Left cardiac atrium (tissue), 4 donors: ENCODE results near the gene HOXB3. TPM values are rescaled to one million over a fixed set of nuclear protein-coding genes. Genes with fewer than 3 reads are reported as not detected.

ENCODE experiments used
- ATAC-seq, 2 donors: fragments of 200-7000 bp; cut with Tn5 transposase; one replicate each; pipeline ENCODE4 v1.9.1; 2020; ENCODE audit warnings: mild to moderate bottlenecking in 2 of 2, moderate library complexity in 2 of 2
- DNase-seq: peaks from one replicate; pipeline ENCODE4 v3.0.0-alpha.2; 2020
- intact Hi-C, 2 donors: fragments of 100-400 bp; cut with DNase I; formaldehyde crosslinking; loops; one replicate each; pipeline versions ENCODE4 v1.14.1 to v1.15.1; 2022 to 2023
- total RNA-seq, 2 donors: library from RNA; stranded (reverse); fragmentation: NEBNext Ultra II Directional; extraction: Animal tissue kit (Norgen Biotek cat#: 25700); gene quantifications; one replicate each; pipeline ENCODE4 v1.2.1, GENCODE V29; 2021
- donor health status: DM: no; HTN: yes; CAD: no.
- donor health status: DM: no; HTN: yes; CAD: no; lungs with severe emphysema.
- donor health status: DM: yes; HTN: yes; CAD: no.
- donor health status: Dilated cardiomyopathy.

HOXB3 gene
- total RNA-seq, 2 donors from 2014 or later, result 1.2 to 2.8 TPM

GRCh38 chr17:48615047-48615962, 25.3 kb upstream of the HOXB3 start, which contains the start of gene HOXB8:
TSS of gene HOXB8 (minus strand) at chr17:48615292. CDS start at chr17:48614704, 588 bp downstream.
- DNase-seq (no peak), ATAC-seq (no peak)
- intact Hi-C loops, result loop anchor here (5.0 to 10.0 kb wide), 3 partner anchors 281 to 591 kb away; no protein-coding TSS in a partner anchor

GRCh38 chr17:48613862-48614694, 24.0 kb upstream of the HOXB3 start:
- intact Hi-C loops, result loop anchor here (10.0 kb wide), 2 partner anchors 279 to 589 kb away; no protein-coding TSS in a partner anchor
- ATAC-seq (no peak), DNase-seq (no peak)

GRCh38 chr17:48612854-48613691, 23.0 kb upstream of the HOXB3 start:
- ATAC-seq, result peak; percentile 40 to 52
- intact Hi-C loops, result loop anchor here (10.0 kb wide), 2 partner anchors 278 to 588 kb away; no protein-coding TSS in a partner anchor
- DNase-seq, result no peak

GRCh38 chr17:48612456-48612853, 22.4 kb upstream of the HOXB3 start:
- DNase-seq (no peak), ATAC-seq (no peak)
- intact Hi-C loops, result loop anchor here (10.0 kb wide), 2 partner anchors 278 to 588 kb away; no protein-coding TSS in a partner anchor

GRCh38 chr17:48611681-48612455, 21.8 kb upstream of the HOXB3 start:
- intact Hi-C loops, result loop anchor here (10.0 kb wide), 2 partner anchors 277 to 587 kb away; no protein-coding TSS in a partner anchor
- no peak for ATAC-seq
- DNase-seq, result no peak

GRCh38 chr17:48611213-48611612, 21.2 kb upstream of the HOXB3 start:
- ATAC-seq, result peak in 1 of 2 donors; percentile 8

GRCh38 chr17:48610282-48611211, 20.5 kb upstream of the HOXB3 start, which contains the start of gene HOXB7:
TSS of gene HOXB7 (minus strand) at chr17:48611017. CDS start at chr17:48610918, 99 bp downstream.
- intact Hi-C loops, result loop anchor here (10.0 kb wide), 2 partner anchors 276 to 586 kb away; no protein-coding TSS in a partner anchor
- DNase-seq, result peak; percentile 63
- ATAC-seq, result peak; percentile 5 to 48

More at GRCh38 chr17:48611213-48611612, 21.2 kb upstream of the HOXB3 start:
- DNase-seq, result no peak
- intact Hi-C loops, result loop anchor here (10.0 kb wide), 2 partner anchors 276 to 586 kb away; no protein-coding TSS in a partner anchor

GRCh38 chr17:48609759-48610281, 19.8 kb upstream of the HOXB3 start:
- ATAC-seq, result no peak
- intact Hi-C loops, result loop anchor here (10.0 kb wide), 2 partner anchors 275 to 585 kb away; no protein-coding TSS in a partner anchor

GRCh38 chr17:48609033-48609432, 19.0 kb upstream of the HOXB3 start:
- intact Hi-C loops, result no loop called here
- ATAC-seq (no peak), DNase-seq (no peak)

More at GRCh38 chr17:48609759-48610281, 19.8 kb upstream of the HOXB3 start:
- DNase-seq, result no peak

GRCh38 chr17:48608494-48608834, 18.4 kb upstream of the HOXB3 start:
- ATAC-seq, result no peak

GRCh38 chr17:48606892-48607614, 17.0 kb upstream of the HOXB3 start:
- ATAC-seq, result no peak
- intact Hi-C loops, result no loop called here
- no peak for DNase-seq

More at GRCh38 chr17:48608494-48608834, 18.4 kb upstream of the HOXB3 start:
- intact Hi-C loops, result no loop called here
- DNase-seq, result no peak

GRCh38 chr17:48605991-48606891, 16.2 kb upstream of the HOXB3 start:
- intact Hi-C loops, result no loop called here
- no peak for ATAC-seq
- no peak for DNase-seq

- intact Hi-C loops, result no loop called here
- no peak for DNase-seq
- no peak for ATAC-seq
Observed at GRCh38 chr17:48605409-48605919, 15.4 kb upstream of the HOXB3 start.

- no peak for DNase-seq
- intact Hi-C loops, result no loop called here
- no peak for ATAC-seq
Observed at GRCh38 chr17:48604770-48605329, 14.8 kb upstream of the HOXB3 start, which contains the start of gene HOXB6. TSS of gene HOXB6 (minus strand) at chr17:48604986. CDS start at chr17:48598150, 6,836 bp downstream.
